Aorta (tissue), 5 donors: ENCODE data around the gene ZSWIM6. TPM values are rescaled to one million over a fixed set of nuclear protein-coding genes. Genes with fewer than 3 reads are reported as not detected.
"Not testable (repeated sequence)": the region's sequence is repeated elsewhere in the genome, so short reads cannot be mapped to it uniquely, and the experiment has no call there.

Source experiments
- ATAC-seq: fragments of 200-7000 bp; cut with Tn5 transposase; one replicate; pipeline ENCODE4 v1.9.1; 2022; ENCODE audit warnings: moderate library complexity; ENCODE audit not compliant: low FRiP score
- DNase-seq, 2 donors: peaks; one replicate each; pipeline ENCODE4 v3.0.0-alpha.2; 2020
- H3K27ac ChIP-seq, 2 donors: one replicate each; pipeline ENCODE4 v1.5.1; 2013; ENCODE audit warnings: low read length in 2 of 2, mild to moderate bottlenecking in 2 of 2, moderate library complexity in 2 of 2, control low read depth in 1 of 2, inconsistent platforms in 1 of 2, low read depth in 1 of 2
- H3K27me3 ChIP-seq, 2 donors: one replicate each; pipeline ENCODE4 v1.6.1; 2013; ENCODE audit warnings: control low read depth in 1 of 2, low read length in 1 of 2, mild to moderate bottlenecking in 1 of 2, moderate library complexity in 1 of 2; ENCODE audit not compliant: insufficient read depth in 2 of 2, control insufficient read depth in 1 of 2
- H3K36me3 ChIP-seq, 2 donors: one replicate each; pipeline ENCODE4 v1.6.1; 2013; ENCODE audit warnings: control low read depth in 1 of 2, low read length in 1 of 2, mild to moderate bottlenecking in 1 of 2; ENCODE audit not compliant: insufficient read depth in 2 of 2, control insufficient read depth in 1 of 2
- H3K4me1 ChIP-seq, 2 donors: one replicate each; pipeline ENCODE4 v1.6.1; 2013; ENCODE audit warnings: low read length in 2 of 2, control low read depth in 1 of 2, mild to moderate bottlenecking in 1 of 2, moderate library complexity in 1 of 2; ENCODE audit not compliant: insufficient read depth in 2 of 2, control insufficient read depth in 1 of 2
- H3K4me3 ChIP-seq, 2 donors: one replicate each; pipeline ENCODE4 v1.5.1; 2013; ENCODE audit warnings: low read length in 2 of 2, control low read depth in 1 of 2, mild to moderate bottlenecking in 1 of 2
- H3K9me3 ChIP-seq: one replicate; pipeline ENCODE4 v1.6.1; 2013; ENCODE audit warnings: mild to moderate bottlenecking, low read length; ENCODE audit not compliant: control insufficient read depth
- WGBS, 2 donors: extraction: QIAGEN DNeasy Blood & Tissue Kit; methylation state at CpG; one replicate each; pipeline ENCODE4 v1.1.7; 2013; 5-methylcytosine and 5-hydroxymethylcytosine counted together
- intact Hi-C, 2 donors: fragments of 100-400 bp; cut with DNase I; formaldehyde crosslinking; loops; one replicate each; pipeline versions ENCODE4 v1.14.2 to v1.15.0; 2022
- polyA plus RNA-seq, 2 donors: library from polyadenylated mRNA; stranded (reverse); fragments of 200-250 nt; gene quantifications; one replicate each; pipeline ENCODE4 v1.2.3, GENCODE V29; 2013
- total RNA-seq, 2 donors: library from RNA; stranded (reverse); fragmentation: NEBNext Ultra II Directional; extraction: Animal tissue kit (Norgen Biotek cat#: 25700); gene quantifications; one replicate each; pipeline ENCODE4 v1.2.1, GENCODE V29; 2021
- donor health status: healthy with polysubstance abuse.
- donor health status: Bipolar disorder and iron deficiency.
- donor health status: DM: no; HTN: no; CAD: no.
- donor health status: DM: no; HTN: no; CAD: no.
- donor health status: DM: yes; HTN: yes; CAD: no.

Gene ZSWIM6
- total and polyA plus RNA-seq, 4 donors = 3.4 to 21.8 (median 12.4) TPM

DNA sequence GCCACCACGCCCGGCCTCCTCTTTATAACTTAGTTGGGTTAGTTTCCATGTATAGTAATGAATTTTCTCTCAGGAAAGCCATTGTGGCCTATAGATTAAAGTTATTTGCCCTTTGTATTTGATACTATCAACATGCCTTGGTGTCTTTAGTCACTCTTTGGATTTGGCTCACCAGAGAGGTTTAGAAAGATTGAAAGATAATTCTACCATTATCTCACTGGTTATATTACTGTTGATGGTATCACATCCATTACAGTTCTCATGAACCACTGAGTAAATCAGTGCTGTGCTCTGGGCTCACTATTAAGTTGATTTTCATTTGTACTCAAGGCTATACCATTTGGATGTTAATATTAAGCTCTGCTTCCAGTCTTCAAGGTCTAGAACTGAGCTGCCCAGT, 87.0 kb downstream of the ZSWIM6 start:
- DNase-seq (no peak), ATAC-seq (no peak)
- intact Hi-C loops = no loop called here
- no peak overlapping the region for H3K27ac ChIP-seq
- no peak overlapping the region for H3K4me3 ChIP-seq
- H3K36me3 ChIP-seq = no peaks in the 10 kb centered on the region
- peaks cover 0 to 5% of the 10 kb centered on the region in 2 donors for H3K4me1 ChIP-seq
- no peaks in the 10 kb centered on the region for H3K9me3 ChIP-seq
- WGBS, 2 donors = 97% methylated on average over 2 of the region's 2 CpGs
- no peaks in the 10 kb centered on the region for H3K27me3 ChIP-seq

DNA sequence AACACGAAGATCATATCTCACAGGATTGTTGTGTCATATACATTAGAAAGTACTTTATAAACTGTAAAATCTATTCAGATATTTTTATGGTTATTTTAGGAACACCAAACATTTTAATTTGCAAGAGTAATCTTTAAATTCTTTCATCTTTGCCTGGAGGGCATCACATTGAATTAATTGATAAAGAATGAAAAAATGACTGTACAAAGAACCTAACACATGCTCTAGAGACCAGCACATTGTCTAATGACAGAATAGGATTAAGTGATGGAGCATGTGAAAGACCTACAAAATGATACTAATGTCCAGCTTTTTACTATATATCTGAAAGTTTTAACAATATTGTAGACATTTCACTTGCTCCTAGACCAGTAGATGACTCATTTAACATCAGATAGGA, 88.0 kb downstream of the ZSWIM6 start:
- no peak for ATAC-seq
- DNase-seq = no peak
- Histone ChIP-seq H3K36me3 (no peaks in the 10 kb centered on the region), H3K27me3 (no peaks in the 10 kb centered on the region), H3K9me3 (no peaks in the 10 kb centered on the region), H3K4me3 (no peak overlapping the region), H3K27ac (no peak overlapping the region), H3K4me1 (peaks cover 0 to 3% of the 10 kb centered on the region in 2 donors)
- intact Hi-C loops = no loop called here
- 91 to 94% methylated on average over 1 of the region's 1 CpG for WGBS, 2 donors

DNA sequence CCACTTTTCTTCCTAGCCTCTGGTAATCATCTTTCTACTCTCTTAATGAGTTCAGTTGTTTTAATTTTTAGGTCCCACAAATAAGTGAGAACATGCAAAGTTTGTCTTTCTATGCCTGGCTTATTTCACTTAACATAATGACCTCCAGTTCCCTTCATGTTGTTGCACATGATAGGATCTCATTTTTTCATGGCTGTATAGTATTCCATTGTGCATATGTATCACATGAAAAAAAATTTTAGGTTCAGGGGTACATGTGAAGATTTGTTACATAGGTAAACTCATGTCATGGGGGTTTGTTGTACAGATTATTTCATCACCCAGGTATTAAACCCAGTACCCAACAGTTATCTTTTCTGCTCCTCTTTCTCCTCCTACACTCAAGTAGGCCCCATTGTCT, 89.2 kb downstream of the ZSWIM6 start:
- H3K27me3 ChIP-seq, H3K4me3 ChIP-seq, ATAC-seq, H3K9me3 ChIP-seq, DNase-seq, H3K4me1 ChIP-seq, H3K36me3 ChIP-seq, intact Hi-C loops, H3K27ac ChIP-seq: not testable (repeated sequence)

DNA sequence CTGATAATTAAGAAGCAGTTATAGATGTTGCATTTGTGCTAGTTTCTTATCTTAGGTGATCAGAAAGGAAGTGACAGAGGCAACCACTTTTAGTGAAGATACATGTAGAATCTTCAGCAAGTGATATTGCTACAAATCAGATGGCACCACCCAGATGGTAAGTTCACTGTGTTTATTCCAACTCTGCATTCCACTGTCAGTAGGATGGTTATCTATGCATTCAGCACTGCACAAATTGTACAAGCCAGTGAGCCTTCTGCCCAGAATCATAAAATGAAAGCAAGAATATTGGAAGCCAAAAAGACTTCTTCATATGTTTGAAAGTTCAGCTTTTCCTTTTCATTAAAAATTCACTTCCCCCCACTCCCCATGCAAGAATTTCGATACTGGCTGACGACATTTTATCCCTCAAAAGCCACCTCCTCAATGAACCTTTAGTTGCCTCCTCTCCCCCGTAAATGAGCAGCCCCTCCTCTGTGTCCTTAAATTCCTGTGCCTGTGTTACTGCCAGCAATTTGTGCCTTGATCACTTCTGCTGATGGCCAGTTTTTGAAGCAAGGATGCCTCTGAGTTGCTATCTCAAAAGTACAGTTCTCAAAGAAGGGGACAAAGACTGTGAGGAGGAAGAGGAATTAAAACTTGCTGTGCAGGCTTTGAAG, 91.6 kb downstream of the ZSWIM6 start:
- no peak overlapping the region for H3K27ac ChIP-seq
- H3K4me1 ChIP-seq = peaks cover 1 to 2% of the 10 kb centered on the region in 2 donors
- intact Hi-C loops = no loop called here
- H3K27me3 ChIP-seq = no peaks in the 10 kb centered on the region
- H3K36me3 ChIP-seq = no peaks in the 10 kb centered on the region
- 46 to 51% methylated on average over 3 of the region's 3 CpGs for WGBS, 2 donors
- DNase-seq (no peak), ATAC-seq (no peak)
- H3K4me3 ChIP-seq = no peak overlapping the region
- H3K9me3 ChIP-seq = no peaks in the 10 kb centered on the region

DNA sequence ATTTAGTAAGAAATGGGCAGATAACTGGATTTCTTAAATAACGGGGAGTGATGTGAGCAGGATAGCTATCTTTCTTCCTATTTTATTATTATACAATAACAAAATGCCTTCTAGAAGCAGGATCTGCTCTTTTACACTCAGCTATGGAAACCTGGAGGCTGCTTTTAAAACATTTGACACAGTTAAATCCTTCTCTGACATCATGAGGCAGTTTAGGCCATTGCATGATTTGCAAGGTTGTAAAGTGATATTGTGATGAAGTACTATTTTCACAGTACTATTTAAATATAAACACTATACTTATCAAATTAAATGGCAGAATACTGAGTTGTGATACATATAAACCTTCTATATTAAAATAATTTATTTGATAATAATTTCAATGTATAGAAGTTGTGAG, 93.9 kb downstream of the ZSWIM6 start:
- intact Hi-C loops = no loop called here
- Histone ChIP-seq H3K27ac (no peak overlapping the region), H3K36me3 (no peaks in the 10 kb centered on the region), H3K9me3 (no peaks in the 10 kb centered on the region), H3K27me3 (no peaks in the 10 kb centered on the region), H3K4me1 (peaks cover 1 to 2% of the 10 kb centered on the region in 2 donors), H3K4me3 (no peak overlapping the region)
- 90 to 97% methylated on average over 1 of the region's 1 CpG for WGBS, 2 donors
- no peak for DNase-seq
- no peak for ATAC-seq

DNA sequence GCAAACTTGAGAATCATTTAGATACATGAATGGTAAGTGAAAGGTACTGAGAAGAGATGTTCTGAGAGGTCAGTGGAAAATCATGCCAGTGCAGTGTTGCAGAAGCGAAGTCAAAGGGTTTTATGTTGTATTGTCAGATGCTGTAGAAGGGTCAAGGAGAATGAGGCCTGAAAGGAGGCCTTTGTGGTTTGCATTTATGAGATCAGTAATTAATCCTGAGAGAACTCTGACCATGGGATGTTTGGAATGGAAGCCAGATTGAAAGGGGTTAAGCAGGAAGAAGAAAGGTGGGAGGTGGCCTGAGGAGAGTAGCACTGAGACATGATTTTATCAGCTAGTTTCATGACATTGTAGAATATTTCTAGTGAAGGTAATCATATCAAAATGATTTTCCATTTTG, 97.8 kb downstream of the ZSWIM6 start:
- DNase-seq (no peak), ATAC-seq (no peak)
- Histone ChIP-seq H3K4me1 (peaks cover 0 to 2% of the 10 kb centered on the region in 2 donors), H3K9me3 (no peaks in the 10 kb centered on the region), H3K27ac (no peak overlapping the region), H3K36me3 (no peaks in the 10 kb centered on the region), H3K4me3 (no peak overlapping the region), H3K27me3 (no peaks in the 10 kb centered on the region)
- whole genome bisulfite sequencing, 2 donors = 92 to 100% methylated on average over 1 of the region's 1 CpG
- intact Hi-C loops = no loop called here

GRCh38 chr5:61431923-61432620, 100.0 kb downstream of the ZSWIM6 start:
- Histone ChIP-seq H3K27ac (no peak overlapping the region), H3K9me3 (no peaks in the 10 kb centered on the region), H3K4me1 (no peaks in the 10 kb centered on the region), H3K27me3 (no peaks in the 10 kb centered on the region), H3K36me3 (no peaks in the 10 kb centered on the region), H3K4me3 (no peak overlapping the region)
- WGBS, 2 donors = 82 to 88% methylated on average over 6 of the region's 6 CpGs
- DNase-seq (no peak), ATAC-seq (no peak)
- intact Hi-C loops = no loop called here

- ATAC-seq (no peak), DNase-seq (no peak)
- Histone ChIP-seq H3K4me3 (no peak overlapping the region), H3K9me3 (no peaks in the 10 kb centered on the region), H3K27ac (no peak overlapping the region), H3K4me1 (no peaks in the 10 kb centered on the region), H3K27me3 (no peaks in the 10 kb centered on the region), H3K36me3 (no peaks in the 10 kb centered on the region)
- 95 to 98% methylated on average over 2 of the region's 2 CpGs for WGBS, 2 donors
- intact Hi-C loops = no loop called here
These were observed 103.3 kb downstream of the ZSWIM6 start for GRCh38 chr5:61435368-61435767.

DNA sequence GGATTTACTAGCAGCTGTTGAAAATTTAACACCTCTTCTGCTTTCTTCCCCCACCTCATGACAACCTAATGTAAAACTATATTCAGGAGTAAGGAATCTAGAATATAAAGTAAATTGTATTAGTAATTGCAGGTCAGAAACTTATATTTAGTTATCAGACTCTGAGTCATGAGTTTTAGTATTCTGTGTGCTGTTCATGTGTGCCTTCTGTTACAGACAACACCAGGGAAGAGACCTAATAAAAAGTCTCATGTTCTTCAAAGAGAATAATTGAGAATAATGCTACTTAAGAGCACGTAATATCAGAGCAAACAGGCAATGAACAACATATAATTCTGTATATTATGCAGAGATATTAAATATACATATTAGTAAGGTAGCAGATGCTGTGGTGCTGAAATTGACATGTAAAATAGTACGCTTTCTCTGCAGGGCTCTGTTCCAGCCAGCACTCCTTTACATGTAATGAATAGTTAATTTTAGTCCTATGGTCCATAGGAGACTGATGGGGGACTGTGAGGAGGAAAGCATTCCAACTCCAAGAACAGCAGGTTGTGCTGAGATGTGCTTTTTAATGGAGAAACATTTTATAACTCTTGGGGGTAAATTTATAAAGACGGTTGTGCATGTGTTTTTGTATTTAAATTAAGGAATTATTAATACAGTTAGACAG, 106.4 kb downstream of the ZSWIM6 start:
- DNase-seq = no peak
- no peak overlapping the region for H3K27ac ChIP-seq
- no peaks in the 10 kb centered on the region for H3K27me3 ChIP-seq
- no peaks in the 10 kb centered on the region for H3K36me3 ChIP-seq
- WGBS, 2 donors = 79 to 86% methylated on average over 3 of the region's 3 CpGs
- intact Hi-C loops = no loop called here
- no peaks in the 10 kb centered on the region for H3K4me1 ChIP-seq
- no peaks in the 10 kb centered on the region for H3K9me3 ChIP-seq
- no peak for ATAC-seq
- H3K4me3 ChIP-seq = no peak overlapping the region
